GM19455 (cell line): ENCODE data around the gene LAMP2.
"Not testable (repeated sequence)": the region's sequence is repeated elsewhere in the genome, so short reads cannot be mapped to it uniquely, and the experiment has no call there.

Experiments used
- ATAC-seq: cut with Tn5 transposase; IDR thresholded peaks from one replicate; pipeline ENCODE4 v1.9.1; 2021; ENCODE audit not compliant: unreplicated experiment

LAMP2 gene

DNA sequence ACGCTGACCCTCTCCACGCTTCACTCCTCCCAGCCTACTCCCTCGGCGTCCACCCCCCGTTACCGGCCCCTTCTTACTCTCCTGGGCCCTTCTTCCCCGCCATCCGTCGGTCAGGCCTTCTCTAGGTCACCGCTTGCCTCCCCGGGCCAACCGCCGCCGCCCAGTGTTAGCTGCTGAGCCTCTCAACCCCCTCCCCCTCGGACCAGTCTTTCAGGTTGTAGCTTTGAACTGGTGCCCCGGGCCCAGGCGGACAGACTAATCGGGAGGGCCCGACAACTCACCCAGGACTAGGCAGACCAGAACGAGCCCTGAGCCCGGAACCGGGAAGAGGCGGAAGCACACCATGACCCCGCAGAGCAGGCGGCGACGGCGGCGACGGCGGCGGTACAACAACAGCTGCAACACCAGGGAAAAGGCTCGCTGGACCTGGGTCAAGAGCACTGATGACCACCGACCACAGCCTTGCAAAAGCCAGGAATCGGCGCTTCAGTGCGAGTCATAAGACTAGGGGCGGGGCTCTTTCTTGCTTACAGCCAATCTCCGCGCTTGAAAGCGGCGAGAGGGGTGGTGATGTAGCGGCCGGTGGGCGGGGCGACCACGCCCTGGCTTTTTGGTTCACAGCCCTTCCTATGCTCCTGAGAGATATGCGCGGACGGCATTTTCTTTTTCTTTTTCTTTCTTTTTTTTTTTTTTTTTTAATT lies at the start of gene LAMP2:
LAMP2 (minus strand) TSS at position 472 of the 701 bp plus-strand sequence; CDS start at position 345, 127 bp downstream.
- peak; percentile 92 for ATAC-seq

DNA sequence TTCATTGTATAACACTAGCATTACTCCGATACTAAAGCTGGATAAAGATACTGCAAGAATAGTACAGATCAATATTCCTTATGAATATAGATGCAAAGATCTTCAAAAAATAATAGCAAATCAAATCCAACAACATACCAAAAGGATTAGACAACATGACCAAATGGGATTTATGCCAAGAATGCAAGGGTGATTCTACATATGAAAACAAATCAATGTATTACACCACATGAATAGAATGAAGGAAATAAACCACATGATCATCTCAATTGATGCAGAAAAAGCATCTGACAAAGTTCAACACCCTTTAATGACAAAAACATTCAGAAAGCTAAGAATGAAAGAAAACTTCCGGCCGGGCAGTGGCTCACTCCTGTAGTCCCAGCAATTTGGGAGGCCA lies 48.8 kb upstream of the LAMP2 start:
- ATAC-seq: no peak

DNA sequence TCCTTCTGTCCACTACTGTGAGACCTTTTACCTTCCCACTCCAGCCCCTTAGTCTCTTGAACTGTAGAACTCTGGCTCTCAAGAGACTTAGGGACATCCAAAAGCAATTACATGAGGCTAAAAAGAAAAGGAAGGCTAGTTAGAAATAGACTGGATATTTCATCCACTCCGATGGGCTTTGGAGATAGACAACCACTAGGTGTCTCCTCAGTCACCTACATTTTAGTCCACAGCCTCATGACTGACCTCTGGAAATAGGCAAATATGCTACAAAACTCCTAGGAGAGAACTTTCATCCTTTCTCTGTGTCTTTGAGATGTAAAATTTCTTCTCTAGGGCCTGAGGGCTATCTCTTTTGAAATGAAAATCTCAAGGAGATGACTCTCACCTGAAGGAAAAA lies 45.1 kb upstream of the LAMP2 start:
- no peak for ATAC-seq

DNA sequence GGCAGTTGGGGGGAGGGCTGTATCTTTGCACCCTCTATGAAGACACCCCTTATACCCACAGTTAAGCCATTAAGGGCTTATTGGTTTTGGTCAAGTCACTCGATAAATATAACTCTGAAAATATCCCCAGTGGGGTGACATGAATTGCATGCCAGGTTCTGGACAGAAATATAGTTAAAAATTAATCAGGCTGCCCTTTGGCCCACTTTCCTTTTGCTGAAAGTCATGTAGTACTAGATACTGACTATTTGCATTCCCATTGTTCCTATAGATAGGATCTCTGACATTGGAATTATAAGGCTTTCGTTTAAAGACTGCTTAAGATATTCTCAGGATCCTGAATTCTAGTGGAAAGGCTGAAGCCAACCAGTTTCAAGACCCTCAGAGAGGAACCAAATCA lies 43.5 kb upstream of the LAMP2 start:
- no peak for ATAC-seq

DNA sequence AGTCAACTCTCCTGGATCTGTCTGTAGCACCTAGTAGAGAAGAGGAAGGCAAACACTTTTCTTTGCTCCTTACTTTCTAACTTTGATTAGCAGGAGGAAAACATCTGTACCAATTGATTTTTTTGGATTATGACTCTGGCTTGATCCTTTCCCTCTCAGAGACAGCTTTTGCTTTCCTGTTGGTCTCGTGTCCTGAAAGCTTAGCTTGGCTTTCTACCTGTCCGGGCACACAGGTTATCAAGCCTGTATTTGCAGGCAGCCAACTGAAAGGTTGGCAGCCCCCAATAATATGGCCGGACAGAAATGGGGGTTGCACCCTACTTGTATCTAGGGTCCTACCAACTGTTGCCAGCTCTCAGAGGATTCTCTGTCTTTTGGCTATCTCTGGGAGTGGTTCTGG lies 43.1 kb upstream of the LAMP2 start:
- no peak for ATAC-seq

DNA sequence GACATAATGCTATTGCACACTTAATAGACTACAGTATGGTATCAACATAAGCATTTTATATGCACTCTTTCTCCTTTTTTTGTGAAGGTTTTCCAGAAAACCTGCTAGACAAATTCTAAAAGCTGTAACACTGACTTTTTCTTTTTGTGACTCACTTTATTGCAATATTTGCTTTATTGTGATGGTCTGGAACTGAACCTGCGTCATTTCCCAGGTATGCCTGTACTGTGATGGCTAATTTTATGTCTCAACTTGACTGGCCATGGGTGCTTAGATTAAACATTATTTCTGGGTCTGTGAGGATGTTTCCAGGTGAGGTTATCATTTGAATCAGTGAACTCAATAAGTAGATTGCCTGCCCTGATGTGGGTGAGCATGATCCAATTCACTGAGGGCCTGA lies 35.5 kb upstream of the LAMP2 start:
- no peak for ATAC-seq

DNA sequence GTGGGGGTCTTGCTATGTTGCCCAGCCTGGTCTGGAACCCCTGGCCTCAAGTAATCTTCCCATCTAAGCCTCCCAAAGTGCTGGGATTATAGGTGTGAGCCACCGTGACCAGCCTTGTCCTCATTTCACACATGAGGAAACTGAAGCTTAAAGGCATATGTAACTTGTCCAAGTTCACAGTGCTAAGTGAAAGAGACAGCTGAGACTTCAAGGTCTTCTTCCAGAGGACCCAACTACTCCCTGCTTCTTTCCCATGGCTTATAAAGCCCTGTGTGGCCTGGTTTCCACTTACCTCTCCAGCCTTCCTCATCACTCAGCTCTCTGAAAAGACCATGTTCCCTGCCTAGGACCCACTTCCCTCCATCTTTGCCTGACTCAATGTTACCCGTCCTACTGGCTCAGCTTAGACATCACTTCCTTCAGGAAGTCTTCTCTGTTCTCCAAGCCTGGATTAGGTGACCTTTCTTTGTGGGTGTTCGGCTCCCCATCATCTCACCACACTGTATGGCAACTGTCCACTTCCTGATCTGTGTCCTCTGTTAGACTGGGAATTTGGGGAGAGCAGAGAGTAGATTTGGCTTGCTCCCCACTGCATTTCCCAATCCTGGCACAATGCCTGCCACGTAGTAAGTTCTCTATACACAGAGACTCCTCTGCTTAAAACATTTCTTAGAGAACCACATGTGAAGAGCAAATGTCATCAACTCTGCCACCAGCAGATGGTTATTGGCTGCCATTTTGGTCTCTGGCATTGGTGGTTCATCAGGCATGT lies 30.4 kb upstream of the LAMP2 start:
- no peak for ATAC-seq

DNA sequence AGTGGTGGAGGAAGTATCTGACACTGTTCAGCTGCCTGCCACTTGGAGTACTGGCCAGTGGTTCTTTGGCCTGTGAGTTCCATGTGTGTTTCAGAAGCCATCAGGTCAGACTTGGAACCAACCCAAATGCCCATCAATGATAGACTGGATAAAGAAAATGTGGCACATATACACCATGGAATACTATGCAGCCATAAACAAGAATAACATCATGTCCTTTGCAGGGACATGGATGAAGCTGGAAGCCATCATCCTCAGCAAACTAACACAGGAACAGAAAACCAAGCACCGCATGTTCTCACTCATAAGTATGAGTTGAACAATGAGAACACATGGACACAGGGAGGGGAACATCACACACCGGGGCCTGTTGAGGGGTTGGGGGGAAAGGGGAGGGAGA lies 21.0 kb upstream of the LAMP2 start:
- not testable (repeated sequence) for ATAC-seq

DNA sequence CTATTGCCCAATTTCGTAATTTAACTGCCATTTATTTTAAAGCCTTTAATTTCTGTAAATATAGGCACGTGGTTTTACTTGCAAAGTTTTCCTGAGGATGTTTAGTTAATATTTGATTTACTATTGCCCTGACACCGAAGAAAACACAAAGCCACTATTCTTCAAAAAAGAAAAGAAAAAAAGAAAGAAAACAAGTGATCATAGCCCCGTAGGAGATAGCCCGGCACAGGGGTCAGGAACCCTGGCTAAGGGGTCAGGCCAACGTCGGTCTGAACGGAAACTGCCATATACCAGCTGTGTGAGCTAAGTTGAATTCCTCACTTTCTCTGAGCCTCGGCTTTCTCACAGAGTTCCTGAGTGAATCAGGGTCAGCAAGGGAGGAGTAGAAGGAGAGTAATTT lies 17.7 kb upstream of the LAMP2 start:
- no peak for ATAC-seq

DNA sequence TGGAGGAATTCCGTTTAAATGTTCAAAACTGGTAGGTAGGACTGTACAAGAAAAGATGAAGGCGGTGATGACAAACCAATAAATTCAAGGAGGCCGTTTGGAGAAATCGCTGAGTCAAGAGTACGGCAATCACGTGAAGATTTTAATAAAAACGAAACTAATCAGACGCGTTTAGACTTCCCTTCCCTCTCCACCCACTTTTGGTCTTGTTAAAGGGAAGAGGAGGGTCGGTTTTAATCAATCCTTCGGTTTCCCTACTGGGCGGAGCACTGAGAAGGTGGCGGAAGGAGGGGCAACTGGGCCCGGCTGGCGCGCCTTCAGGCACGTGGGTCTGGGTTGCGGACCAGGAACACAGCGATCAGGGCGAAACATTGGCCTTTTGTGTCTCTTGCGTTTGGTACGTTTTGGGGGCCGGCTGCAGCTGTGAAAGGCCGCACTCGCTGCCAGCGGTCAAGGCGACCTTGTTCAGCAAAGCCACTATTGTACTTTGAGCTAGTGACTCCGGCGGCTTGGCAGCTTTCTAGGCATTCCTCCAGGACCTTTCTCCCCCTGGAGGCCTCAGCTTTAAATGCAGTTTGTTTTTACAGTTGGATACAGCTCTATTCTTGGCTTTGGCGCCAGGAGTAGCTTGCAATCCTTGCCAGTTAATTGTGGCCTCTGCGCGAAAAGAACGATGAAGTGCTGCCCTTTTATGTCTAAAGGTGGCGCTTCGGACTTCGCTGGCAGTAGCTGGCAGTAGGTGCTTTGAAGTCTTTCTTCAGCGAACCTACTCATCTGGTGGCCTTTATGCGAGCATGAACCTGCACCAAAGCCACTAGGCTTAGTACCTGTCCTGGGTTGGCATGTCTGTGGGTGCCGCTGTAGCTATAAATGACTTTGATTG lies 16.8 kb upstream of the LAMP2 start:
- ATAC-seq: peak; percentile 76

DNA sequence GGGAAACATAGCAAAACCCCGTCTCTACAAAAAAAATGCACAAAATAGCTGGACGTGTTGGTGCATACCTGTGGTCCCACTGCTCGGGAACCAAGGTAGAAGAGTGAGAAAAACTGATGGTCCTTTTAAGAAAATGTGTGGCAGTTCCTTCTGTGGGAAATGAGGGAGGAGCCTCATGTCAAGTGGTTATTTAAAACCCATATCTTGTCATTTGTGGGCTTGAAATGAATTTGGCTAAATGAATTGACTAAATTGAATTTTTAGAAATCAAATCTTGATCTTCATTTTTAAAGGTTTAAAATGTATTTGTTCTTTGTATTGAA lies 16.2 kb upstream of the LAMP2 start:
- peak; percentile 6 for ATAC-seq

DNA sequence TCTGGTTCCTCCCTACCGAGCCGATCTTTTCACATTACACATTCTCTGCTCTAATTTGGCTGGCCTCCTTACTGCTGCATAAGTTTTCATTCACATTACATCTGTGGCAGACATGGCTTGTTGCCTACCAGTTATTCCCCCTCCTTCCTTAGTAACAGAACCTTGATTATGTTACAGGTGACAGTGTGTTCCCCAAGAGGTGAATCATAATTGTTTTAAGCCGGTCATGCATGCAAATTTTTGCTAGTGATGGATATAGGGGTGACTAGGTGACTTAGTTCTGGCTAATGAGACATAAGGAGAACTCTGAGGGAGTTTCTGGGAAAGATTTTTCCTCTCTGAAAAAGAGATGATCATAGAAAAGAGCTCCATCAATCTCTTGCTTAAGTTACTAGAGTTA lies 8.4 kb upstream of the LAMP2 start:
- ATAC-seq: no peak

DNA sequence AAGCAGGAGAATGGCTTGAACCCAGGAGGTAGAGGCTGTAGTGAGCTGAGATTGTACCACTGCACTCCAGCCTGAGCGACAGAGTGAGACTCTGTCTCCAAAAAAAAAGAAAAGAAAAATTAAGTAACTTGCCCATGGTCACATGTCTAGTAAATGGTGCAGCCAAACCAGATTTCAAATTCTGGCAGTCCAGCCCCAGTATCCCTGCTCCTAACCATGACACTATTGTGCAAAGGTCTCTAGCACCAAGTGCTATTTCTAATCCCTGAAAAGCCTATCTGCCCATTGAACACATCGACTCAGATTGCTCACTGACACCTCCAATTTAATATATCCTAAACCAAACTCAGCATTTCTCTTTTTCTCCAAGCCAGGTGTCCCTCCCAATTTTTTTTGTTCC lies 7.6 kb upstream of the LAMP2 start:
- ATAC-seq: no peak

DNA sequence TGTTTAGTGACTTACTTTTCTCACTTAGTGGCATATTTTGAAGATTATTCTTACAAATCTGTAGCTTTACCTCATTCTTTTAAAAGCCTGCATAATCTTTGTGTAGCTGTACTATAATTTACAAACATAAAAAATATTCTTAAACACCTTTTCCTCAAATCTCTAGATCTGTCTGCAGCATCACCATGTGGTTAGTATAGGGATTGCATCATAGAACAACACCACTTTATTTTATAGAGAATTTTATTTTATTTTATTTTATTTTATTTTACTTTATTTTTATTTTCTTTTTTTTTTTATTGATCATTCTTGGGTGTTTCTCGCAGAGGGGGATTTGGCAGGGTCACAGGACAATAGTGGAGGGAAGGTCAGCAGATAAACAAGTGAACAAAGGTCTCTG lies 6.4 kb upstream of the LAMP2 start:
- not testable (repeated sequence) for ATAC-seq

DNA sequence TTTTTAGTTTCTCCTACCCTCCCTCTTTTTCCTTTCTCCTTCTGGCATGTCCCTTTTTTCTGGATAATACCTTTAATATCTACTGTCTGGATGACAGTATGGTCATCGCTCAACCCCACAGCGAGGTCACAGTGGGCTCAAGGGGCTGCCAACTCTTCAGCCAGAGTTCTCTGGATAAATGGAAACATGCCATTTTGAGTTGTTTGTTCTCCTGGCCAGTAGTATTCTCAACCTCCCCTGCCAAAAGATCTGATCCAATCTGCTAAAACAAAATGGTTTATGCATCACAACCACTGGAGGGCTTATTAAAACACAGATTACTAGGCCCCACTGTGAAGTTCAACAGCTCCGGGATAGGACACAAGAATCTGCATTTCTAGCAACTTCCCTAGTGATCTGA lies 5.0 kb upstream of the LAMP2 start:
- ATAC-seq: no peak

DNA sequence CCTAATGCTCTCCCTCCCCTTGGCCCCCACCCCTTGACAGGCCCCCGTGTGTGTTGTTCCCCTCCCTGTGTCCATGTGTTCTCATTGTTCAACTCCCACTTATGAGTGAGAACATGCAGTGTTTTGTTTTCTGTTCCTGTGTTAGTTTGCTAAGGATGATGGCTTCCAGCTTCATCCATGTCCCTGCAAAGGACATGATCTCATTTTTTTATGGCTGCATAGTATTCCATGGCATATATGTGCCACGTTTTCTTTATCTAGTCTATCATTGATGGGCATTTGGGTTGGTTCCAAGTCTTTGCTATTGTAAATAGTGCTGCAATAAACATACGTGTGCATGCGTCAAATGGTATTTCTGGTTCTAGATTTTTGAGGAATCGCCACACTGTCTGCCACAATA lies 561 bp upstream of the LAMP2 start:
- not testable (repeated sequence) for ATAC-seq

DNA sequence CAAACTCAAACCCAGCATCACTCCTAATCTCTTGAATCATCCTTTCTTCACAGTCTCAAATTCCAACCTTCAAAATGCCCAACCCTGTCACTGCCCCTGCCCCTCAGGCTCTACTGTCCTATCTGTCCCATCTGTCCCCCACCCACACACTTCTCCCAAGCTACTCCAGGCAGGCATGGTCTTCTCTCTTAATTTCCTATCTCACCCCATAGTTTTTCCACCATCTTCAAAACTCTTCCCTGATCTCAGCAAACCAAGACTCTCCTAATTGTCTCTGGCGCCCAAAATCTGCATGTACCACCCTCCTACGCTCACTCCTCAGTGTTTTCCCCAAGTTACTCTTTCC lies 644 bp downstream of the LAMP2 start:
- ATAC-seq: no peak

DNA sequence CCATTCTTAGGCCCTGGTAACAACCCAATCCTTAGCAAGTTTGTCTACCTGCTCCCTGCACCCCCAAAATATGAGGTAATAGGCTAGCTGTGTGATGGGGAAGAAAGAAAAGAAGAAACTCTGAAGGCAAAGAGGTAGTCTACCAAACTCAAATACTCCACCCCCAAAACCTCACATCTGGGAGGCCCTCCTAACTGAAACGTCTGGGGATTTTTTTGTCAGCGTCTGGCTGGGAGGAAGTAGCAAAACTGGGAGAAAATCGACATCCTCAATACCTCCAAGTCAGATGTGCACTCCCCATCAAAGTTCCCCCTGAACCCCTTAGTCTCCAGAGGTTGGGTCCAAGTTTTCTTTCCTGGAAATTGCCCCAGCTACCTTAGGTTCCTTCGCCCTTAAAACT lies 1.0 kb downstream of the LAMP2 start:
- no peak for ATAC-seq

DNA sequence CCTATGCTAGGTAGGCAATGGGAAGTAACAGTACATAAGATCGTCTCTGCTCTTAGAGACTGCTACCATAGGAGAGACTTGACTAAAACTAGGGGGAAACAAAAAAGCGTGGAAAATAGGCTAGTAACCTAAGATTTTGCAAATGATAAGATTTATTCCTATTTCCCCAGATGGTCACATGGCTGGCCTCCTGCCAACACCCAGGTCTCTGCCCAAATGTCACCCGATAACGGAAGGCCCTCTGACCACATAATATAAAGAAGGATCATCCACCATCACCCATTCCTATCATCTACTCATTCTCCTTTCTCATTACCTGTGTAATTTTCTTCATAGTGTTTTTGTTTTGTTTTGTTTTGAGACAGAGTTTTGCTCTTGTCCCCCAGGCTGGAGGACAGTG lies 4.7 kb downstream of the LAMP2 start:
- ATAC-seq: no peak

DNA sequence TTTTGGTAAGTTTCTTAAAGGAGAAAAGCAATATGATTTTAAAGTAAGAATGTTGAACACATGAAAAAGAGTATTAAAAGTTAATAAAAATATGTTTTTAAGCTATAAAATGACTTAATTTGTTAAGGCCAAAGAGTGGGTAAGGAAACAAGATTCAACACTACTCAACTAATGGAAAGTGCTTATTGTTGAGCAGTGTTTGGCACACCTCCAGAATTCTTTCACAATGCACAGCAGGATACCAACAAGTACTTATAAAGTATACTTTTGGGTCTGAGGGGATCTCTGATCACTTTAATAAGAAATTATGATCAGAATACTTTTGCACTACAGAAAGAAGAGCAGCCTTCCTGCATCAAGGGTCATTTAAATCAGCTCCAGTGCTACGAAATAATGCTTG lies 5.9 kb downstream of the LAMP2 start:
- no peak for ATAC-seq

DNA sequence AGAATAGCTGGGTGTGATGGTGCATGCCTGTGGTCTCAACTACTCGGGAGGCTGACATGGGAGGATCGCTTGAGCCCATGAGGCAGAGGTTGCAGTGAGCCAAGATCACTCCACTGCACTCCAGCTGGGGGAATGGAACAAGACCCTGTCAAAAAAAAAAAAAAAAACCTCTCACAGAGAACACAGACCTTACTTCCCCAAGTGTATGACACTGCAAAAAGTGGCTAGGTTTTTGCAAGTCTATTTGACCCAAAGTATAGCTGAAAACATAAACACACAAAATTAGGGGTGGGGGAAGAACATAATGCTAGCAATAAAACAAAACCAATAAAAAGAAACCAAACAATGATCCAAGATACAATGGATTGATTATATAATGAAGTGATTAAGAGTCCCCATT lies 6.7 kb downstream of the LAMP2 start:
- no peak for ATAC-seq

DNA sequence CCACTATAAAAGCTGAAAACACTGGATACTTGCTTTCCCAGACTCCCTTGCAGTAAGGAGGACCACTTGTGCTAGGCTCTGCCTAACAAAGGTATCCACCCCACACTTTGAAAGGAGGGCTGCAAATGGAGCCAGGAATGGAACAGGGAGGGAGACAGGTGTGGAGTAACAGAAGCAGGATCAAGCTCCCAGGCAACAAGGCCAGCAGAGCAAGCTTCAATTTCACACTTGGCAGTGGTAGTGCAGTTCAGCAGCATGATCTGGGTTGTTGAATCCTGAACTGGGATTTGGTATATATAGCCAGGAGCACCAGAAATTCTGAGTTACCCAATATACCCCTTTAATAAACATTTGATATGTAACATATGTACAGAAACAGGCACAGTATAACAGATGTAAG lies 9.8 kb downstream of the LAMP2 start:
- no peak for ATAC-seq
